ENCODE data around the gene LRP1B. TPM values are rescaled to one million over a fixed set of nuclear protein-coding genes. Genes with fewer than 3 reads are reported as not detected.
A peak's percentile ranks its signal among the peaks of the same experiment; 100 is the strongest.

LRP1B gene
- total RNA-seq, 1 donor from 2014 or later, result 0.38 TPM

- TF ChIP-seq CTCF (IDR thresholded peaks at IDR 0.05; ENCODE audit: insufficient read depth, low read length, poor library complexity, severe bottlenecking), result no peak
- no peak for DNase-seq (ENCODE audit: low read depth)
- H3K4me3 ChIP-seq (ENCODE audit: low read depth, low read length), result no peak overlapping the region
Measured at GRCh38 chr2:140481136-140481535, 1649.7 kb downstream of the LRP1B start.

GRCh38 chr2:140473851-140474250, 1657.0 kb downstream of the LRP1B start:
- no peak for TF ChIP-seq CTCF (IDR thresholded peaks at IDR 0.05; ENCODE audit: insufficient read depth, low read length, poor library complexity, severe bottlenecking)

More at GRCh38 chr2:140481136-140481535, 1649.7 kb downstream of the LRP1B start:
- H3K27me3 ChIP-seq (ENCODE audit: control insufficient read depth, insufficient read depth, low read length), result no peaks in the 10 kb centered on the region
- H3K36me3 ChIP-seq (ENCODE audit: control insufficient read depth, insufficient read depth, low read length), result no peaks in the 10 kb centered on the region

GRCh38 chr2:140472676-140473075, 1658.1 kb downstream of the LRP1B start:
- H3K36me3 ChIP-seq (ENCODE audit: control insufficient read depth, insufficient read depth, low read length), result no peaks in the 10 kb centered on the region
- DNase-seq (ENCODE audit: low read depth), result no peak
- no peak for TF ChIP-seq CTCF (IDR thresholded peaks at IDR 0.05; ENCODE audit: insufficient read depth, low read length, poor library complexity, severe bottlenecking)
- H3K27me3 ChIP-seq (ENCODE audit: control insufficient read depth, insufficient read depth, low read length), result no peaks in the 10 kb centered on the region
- H3K4me3 ChIP-seq (ENCODE audit: low read depth, low read length), result no peak overlapping the region

More at GRCh38 chr2:140473851-140474250, 1657.0 kb downstream of the LRP1B start:
- Histone ChIP-seq H3K36me3 (ENCODE audit: control insufficient read depth, insufficient read depth, low read length) (no peaks in the 10 kb centered on the region), H3K4me3 (ENCODE audit: low read depth, low read length) (no peak overlapping the region), H3K27me3 (ENCODE audit: control insufficient read depth, insufficient read depth, low read length) (no peaks in the 10 kb centered on the region)
- no peak for DNase-seq (ENCODE audit: low read depth)

- Histone ChIP-seq H3K4me3 (ENCODE audit: low read depth, low read length) (no peak overlapping the region), H3K27me3 (ENCODE audit: control insufficient read depth, insufficient read depth, low read length) (no peaks in the 10 kb centered on the region), H3K36me3 (ENCODE audit: control insufficient read depth, insufficient read depth, low read length) (no peaks in the 10 kb centered on the region)
- TF ChIP-seq CTCF (IDR thresholded peaks at IDR 0.05; ENCODE audit: insufficient read depth, low read length, poor library complexity, severe bottlenecking), result no peak
- DNase-seq (ENCODE audit: low read depth), result no peak
Measured at GRCh38 chr2:140465301-140465700, 1665.5 kb downstream of the LRP1B start.

- TF ChIP-seq CTCF (IDR thresholded peaks at IDR 0.05; ENCODE audit: insufficient read depth, low read length, poor library complexity, severe bottlenecking), result no peak
- no peak for DNase-seq (ENCODE audit: low read depth)
Measured at GRCh38 chr2:140462990-140463389, 1667.8 kb downstream of the LRP1B start.

GRCh38 chr2:140457483-140457882, 1673.3 kb downstream of the LRP1B start:
- DNase-seq (ENCODE audit: low read depth), result peak; percentile 1
- Histone ChIP-seq H3K36me3 (ENCODE audit: control insufficient read depth, insufficient read depth, low read length) (no peaks in the 10 kb centered on the region), H3K4me3 (ENCODE audit: low read depth, low read length) (no peak overlapping the region), H3K27me3 (ENCODE audit: control insufficient read depth, insufficient read depth, low read length) (no peaks in the 10 kb centered on the region)
- no peak for TF ChIP-seq CTCF (IDR thresholded peaks at IDR 0.05; ENCODE audit: insufficient read depth, low read length, poor library complexity, severe bottlenecking)

More at GRCh38 chr2:140462990-140463389, 1667.8 kb downstream of the LRP1B start:
- Histone ChIP-seq H3K27me3 (ENCODE audit: control insufficient read depth, insufficient read depth, low read length) (no peaks in the 10 kb centered on the region), H3K4me3 (ENCODE audit: low read depth, low read length) (no peak overlapping the region), H3K36me3 (ENCODE audit: control insufficient read depth, insufficient read depth, low read length) (no peaks in the 10 kb centered on the region)

Measured in kidney epithelial cell (primary cell).